22Rv1 (cell line): Measurements from ENCODE around the gene FHOD3.

Experiments
- H3K27ac ChIP-seq: fragments of 450-650 bp; 2 replicates; pipeline ENCODE4 v1.5.1; 2017
- ZFX ChIP-seq: fragments of 450-650 bp; IDR thresholded peaks from 2 replicates; pipeline ENCODE4 v1.6.1; 2017; ENCODE audit warnings: antibody characterized with exemption, borderline replicate concordance
- TF ChIP-seq, protein P1 (sequence below): fragments of 450-650 bp; IDR thresholded peaks from 2 replicates; pipeline ENCODE4 v1.5.1; 2017; ENCODE audit warnings: mild to moderate bottlenecking

Gene FHOD3

DNA sequence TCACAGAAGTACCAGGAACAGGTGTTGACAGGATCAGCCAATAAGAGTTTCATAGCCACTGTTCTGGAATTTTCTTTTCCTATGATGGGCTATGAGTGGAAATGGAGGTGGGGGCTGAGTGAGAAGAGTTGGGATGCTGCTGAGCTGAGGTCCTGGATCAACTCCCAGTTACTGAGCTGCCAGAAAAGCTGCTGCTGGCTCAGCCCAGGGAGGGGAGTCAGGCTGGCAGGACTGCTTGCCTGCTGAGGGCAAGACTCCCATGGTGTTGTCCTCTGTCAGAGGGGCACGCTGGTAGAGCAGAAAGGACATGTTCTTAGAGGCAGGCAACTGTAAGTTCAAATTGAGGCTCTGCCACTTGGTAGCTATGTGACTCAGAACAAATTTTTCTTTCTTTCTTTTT, 519.5 kb downstream of the FHOD3 start:
- TF ChIP-seq ZFX, result no peak
- TF ChIP-seq, protein P1, sequence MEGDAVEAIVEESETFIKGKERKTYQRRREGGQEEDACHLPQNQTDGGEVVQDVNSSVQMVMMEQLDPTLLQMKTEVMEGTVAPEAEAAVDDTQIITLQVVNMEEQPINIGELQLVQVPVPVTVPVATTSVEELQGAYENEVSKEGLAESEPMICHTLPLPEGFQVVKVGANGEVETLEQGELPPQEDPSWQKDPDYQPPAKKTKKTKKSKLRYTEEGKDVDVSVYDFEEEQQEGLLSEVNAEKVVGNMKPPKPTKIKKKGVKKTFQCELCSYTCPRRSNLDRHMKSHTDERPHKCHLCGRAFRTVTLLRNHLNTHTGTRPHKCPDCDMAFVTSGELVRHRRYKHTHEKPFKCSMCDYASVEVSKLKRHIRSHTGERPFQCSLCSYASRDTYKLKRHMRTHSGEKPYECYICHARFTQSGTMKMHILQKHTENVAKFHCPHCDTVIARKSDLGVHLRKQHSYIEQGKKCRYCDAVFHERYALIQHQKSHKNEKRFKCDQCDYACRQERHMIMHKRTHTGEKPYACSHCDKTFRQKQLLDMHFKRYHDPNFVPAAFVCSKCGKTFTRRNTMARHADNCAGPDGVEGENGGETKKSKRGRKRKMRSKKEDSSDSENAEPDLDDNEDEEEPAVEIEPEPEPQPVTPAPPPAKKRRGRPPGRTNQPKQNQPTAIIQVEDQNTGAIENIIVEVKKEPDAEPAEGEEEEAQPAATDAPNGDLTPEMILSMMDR, result no peak
- no peak overlapping the region for H3K27ac ChIP-seq

DNA sequence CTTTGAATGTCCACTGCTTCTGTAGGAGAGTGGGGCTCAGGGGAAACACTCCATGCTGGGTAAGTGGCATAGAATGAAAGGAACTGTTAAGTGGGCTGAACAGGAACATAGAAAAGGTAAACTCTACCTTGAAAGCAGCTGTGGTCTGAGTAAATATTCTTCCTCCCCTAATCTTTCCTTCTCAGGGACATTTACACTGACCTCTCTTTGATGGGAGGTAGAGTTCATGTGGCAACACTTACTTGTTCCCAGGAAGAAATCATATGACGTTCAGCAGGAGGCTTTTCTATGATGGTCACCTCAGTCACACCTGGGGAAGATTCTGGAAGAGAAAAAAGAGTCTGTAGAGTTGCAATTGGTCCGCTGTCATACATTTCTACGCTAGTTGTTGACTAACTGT, 521.1 kb downstream of the FHOD3 start:
- TF ChIP-seq, protein P1, result no peak
- no peak for TF ChIP-seq ZFX
- H3K27ac ChIP-seq, result no peak overlapping the region

DNA sequence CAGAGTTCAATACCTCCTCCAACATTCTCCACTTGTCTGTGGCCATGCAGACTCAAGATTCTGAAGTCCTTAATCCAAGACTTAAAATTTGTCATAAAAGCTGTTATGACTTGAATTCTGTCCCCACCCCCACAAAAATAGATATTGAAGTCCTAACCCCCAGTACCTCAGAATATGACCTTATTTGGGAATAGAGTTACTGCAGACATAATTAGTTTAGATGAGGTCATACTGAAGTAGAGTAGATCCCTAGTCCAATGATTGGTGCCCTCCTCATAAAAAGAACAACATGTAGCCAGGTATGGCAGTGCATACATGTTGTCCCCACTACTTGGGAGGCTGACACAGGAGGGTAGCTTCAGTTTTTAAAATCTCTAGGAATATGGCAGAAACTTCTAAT, 522.1 kb downstream of the FHOD3 start:
- TF ChIP-seq, protein P1, result no peak
- no peak for TF ChIP-seq ZFX
- H3K27ac ChIP-seq, result no peak overlapping the region

DNA sequence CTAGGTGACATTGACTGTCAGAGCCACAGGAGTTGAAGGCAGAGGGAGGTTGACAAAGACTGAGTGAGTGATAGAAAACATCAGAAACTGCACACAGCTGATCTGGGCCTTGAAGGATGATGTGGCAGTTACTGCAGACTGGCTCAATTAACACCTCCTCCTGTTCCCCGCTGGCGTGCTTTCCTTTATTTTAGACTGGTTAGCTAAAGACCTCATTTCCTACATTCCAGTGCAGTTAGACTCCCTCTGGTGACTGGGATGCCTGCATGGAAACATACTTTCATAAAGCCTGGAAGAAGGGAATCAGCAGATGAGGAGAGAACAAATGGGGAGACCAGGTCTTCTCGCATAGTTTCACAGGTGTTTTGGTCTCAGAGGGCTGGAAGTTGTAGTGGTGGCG, 524.2 kb downstream of the FHOD3 start:
- no peak overlapping the region for H3K27ac ChIP-seq
- TF ChIP-seq, protein P1, result no peak
- TF ChIP-seq ZFX, result no peak

DNA sequence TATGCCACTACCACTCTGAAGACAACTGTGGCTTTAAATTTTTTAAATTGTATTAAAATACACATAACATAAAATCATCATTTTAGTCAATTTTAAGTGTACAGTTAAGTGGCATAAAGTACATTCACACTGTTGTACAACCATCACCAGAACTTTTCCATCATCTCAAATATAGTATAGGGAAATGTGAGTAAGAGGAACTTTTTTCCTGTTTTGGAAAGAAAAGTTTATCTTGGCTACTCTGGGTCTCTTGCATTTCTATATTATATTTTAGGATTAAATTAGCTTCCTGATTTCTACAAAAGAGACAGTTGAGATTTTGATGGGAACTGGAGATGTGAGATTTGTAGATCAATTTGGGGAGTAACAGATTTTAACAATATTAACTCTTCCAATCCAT, 528.0 kb downstream of the FHOD3 start:
- no peak overlapping the region for H3K27ac ChIP-seq

DNA sequence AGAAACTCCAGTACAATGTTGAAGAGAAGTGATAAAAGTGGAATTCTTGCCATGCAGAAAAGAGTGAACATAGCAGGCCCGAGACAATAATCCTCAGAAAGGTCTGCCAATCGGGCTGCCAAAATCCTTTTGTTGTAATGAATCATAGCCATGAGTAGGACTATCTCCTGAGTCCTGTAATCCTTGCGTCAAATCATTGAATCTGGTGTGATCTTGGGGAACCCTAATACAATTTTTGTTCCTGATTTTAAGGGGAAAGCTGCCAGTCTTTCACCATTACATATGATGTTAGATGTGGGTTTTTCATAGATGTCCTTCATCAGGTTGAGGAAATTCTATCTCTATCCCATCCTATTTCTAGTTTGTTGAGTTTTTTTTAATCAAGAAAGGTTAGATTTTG, 529.0 kb downstream of the FHOD3 start:
- TF ChIP-seq, protein P1, result no peak
- TF ChIP-seq ZFX, result no peak
- H3K27ac ChIP-seq, result no peak overlapping the region

More for the DNA sequence above, 528.0 kb downstream of the FHOD3 start:
- TF ChIP-seq, protein P1, result no peak
- TF ChIP-seq ZFX, result no peak

DNA sequence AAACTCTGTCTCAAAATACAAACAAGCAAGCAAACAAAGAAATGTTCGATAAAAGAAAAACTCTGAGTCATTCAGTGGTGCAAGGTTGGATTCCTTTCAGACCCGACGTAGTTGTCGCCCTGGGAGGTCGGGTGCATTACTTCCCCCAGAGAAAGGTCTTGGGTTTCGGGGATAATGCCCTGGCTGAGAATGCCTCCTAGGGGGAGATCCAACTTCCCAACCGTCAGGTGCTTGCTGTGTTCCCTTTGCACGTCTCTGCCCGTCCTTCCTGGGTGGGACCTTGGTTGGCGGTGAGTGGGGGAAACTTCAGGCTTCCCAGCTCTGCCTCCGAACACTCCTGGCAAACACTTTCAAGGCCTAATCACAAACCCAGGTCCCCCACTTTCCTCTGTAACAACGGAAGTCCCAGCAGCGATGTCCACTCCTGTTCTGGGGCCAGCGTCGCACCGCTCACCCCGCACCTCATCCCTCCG, 530.7 kb downstream of the FHOD3 start:
- no peak for TF ChIP-seq ZFX
- TF ChIP-seq, protein P1, result no peak

More for the DNA sequence above, 530.7 kb downstream of the FHOD3 start:
- H3K27ac ChIP-seq, result peak overlapping the region; percentile 71
